IPS DF 6.9 (cell line): ENCODE data around the gene MPEG1.

Experiments used
- DNase-seq: peaks from one replicate; pipeline ENCODE4 v3.0.0-alpha.2; 2013; ENCODE audit warnings: low read depth, low spot score
- H3K27ac ChIP-seq: one replicate; pipeline ENCODE4 v1.5.1; 2013; ENCODE audit warnings: low read length, control low read depth
- H3K27me3 ChIP-seq: 2 replicates; pipeline ENCODE4 v1.6.1; 2013; ENCODE audit warnings: mild to moderate bottlenecking, low read length; ENCODE audit not compliant: control insufficient read depth, insufficient read depth
- H3K36me3 ChIP-seq: 2 replicates; pipeline ENCODE4 v1.6.1; 2013; ENCODE audit warnings: low read length; ENCODE audit not compliant: control insufficient read depth, insufficient read depth
- H3K4me1 ChIP-seq: 2 replicates; pipeline ENCODE4 v1.6.1; 2013; ENCODE audit warnings: low read length; ENCODE audit not compliant: control insufficient read depth, insufficient read depth
- H3K4me3 ChIP-seq: 2 replicates; pipeline ENCODE4 v1.5.1; 2013; ENCODE audit warnings: mild to moderate bottlenecking, low read length
- H3K9me3 ChIP-seq: 2 replicates; pipeline ENCODE4 v1.6.1; 2013; ENCODE audit warnings: low read length, inconsistent platforms; ENCODE audit not compliant: control insufficient read depth, insufficient read depth
- WGBS: extraction: QIAGEN DNeasy Blood & Tissue Kit; methylation state at CpG from one replicate; pipeline ENCODE4 v1.1.7; 2013; ENCODE audit warnings: mixed read lengths, missing lambda C conversion rate; ENCODE audit not compliant: insufficient read length, insufficient coverage; 5-methylcytosine and 5-hydroxymethylcytosine counted together

The MPEG1 gene

GRCh38 chr11:59212744-59213631 is at the start of gene MPEG1:
MPEG1 (minus strand) TSS chr11:59212927; CDS start chr11:59212865, 62 bp downstream.
- WGBS, result no CpG with 5 or more reads among the region's 10 CpGs
- DNase-seq, result no peak

DNA sequence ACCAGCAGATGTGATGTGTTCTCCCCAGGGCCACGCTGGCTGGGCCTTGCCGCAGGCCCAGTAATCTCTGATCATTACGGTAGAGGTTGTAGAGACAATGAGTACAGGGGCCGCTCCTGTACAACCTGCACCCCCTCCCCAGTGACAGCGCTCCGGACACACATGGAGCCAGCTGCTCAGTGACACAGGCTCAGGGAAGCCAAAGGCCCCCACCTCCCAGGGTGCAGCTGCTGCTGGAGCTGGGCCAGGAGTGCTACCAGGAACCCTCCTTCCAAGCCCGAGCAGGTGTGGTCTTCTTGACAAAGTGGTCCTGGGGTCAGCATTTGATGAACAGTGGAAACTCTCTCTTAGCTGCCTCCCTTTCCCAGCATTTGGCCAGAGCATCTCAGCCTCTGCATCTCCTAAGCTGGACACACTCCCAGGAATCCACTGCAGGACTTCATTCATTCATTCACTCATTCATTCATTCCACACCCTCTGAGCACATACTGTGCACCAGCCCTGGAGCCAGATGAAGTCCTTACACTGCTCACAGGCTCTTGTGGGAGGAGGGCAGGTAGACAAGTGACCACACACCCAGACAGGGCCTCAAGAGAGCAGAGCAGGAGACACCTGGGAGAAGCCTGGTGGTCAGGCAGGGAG is 49.6 kb upstream of the MPEG1 start:
- no peak for DNase-seq
- no CpG with 5 or more reads among the region's 7 CpGs for WGBS
- H3K27ac ChIP-seq, result no peak overlapping the region

More at GRCh38 chr11:59212744-59213631, at the start of gene MPEG1:
- Histone ChIP-seq H3K4me1 (no peaks in the 10 kb centered on the region), H3K4me3 (no peak within 1 kb of the TSS), H3K27ac (no peak within 1 kb of the TSS), H3K27me3 (no peaks in the 10 kb centered on the region), H3K36me3 (no peaks in the 10 kb centered on the region), H3K9me3 (no peaks in the 10 kb centered on the region)

GRCh38 chr11:59261150-59261549 is 48.4 kb upstream of the MPEG1 start:
- no peak overlapping the region for H3K4me3 ChIP-seq
- DNase-seq, result no peak
- H3K36me3 ChIP-seq, result no peaks in the 10 kb centered on the region
- H3K27me3 ChIP-seq, result no peaks in the 10 kb centered on the region
- no peak overlapping the region for H3K27ac ChIP-seq
- WGBS, result no CpG with 5 or more reads among the region's 2 CpGs
- no peaks in the 10 kb centered on the region for H3K9me3 ChIP-seq
- H3K4me1 ChIP-seq, result no peaks in the 10 kb centered on the region

More for the DNA sequence above, 49.6 kb upstream of the MPEG1 start:
- no peak overlapping the region for H3K4me3 ChIP-seq
- H3K36me3 ChIP-seq, result no peaks in the 10 kb centered on the region
- H3K9me3 ChIP-seq, result no peaks in the 10 kb centered on the region
- no peaks in the 10 kb centered on the region for H3K27me3 ChIP-seq
- no peaks in the 10 kb centered on the region for H3K4me1 ChIP-seq

DNA sequence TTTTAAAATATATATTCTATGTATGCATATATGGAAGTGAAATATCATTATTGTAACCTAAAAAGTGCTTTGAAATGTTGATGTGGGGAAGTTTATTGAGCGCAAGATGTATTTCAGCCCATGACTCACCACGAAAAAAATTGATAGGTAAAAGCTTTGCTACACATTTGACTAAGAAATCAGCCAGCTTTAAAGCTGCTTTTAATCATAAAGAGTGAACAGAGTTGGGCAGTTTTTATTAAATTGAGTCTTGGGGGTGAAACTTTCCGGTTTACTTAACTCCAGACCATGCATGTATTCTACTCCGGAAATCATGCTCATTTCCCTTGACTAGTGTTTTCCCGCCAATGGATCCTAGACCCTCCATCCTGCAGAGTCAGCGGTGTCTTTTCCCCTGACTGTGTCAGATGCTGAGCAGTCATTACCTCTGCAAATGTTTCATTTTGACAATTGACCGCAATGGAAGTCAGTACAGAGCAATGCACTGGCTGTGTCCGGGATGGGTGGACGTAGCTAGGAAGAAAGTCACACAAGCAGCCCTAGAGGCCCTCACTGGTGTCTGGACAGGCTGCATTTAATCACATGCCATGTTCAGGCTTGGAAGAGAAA is 47.2 kb upstream of the MPEG1 start:
- H3K4me1 ChIP-seq, result peaks cover 2% of the 10 kb centered on the region; the same call in 1 of the 2 replicates
- no peaks in the 10 kb centered on the region for H3K27me3 ChIP-seq
- no CpG with 5 or more reads among the region's 9 CpGs for WGBS
- DNase-seq, result no peak
- no peak overlapping the region for H3K4me3 ChIP-seq
- no peaks in the 10 kb centered on the region for H3K9me3 ChIP-seq
- no peak overlapping the region for H3K27ac ChIP-seq
- H3K36me3 ChIP-seq, result no peaks in the 10 kb centered on the region

DNA sequence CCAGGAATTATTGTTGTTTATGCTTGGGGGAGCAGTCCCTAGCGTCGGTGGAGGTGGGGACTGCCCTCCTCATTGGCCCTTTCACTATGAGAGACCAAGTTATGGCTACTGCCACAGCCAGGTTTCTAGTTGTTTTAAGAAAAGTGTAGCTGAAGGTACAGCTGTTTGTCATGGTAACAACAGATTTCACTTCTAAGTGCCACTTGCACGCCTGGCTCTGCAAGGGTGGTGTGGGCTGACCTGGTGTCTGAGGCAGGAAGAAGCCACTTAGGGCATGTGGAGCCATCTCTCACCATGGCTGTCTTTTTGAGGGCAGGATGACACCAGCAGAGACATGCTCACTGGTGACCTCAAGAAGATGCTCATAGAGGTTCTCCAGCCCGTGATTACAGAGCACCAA is 46.3 kb upstream of the MPEG1 start:
- WGBS, result no CpG with 5 or more reads among the region's 4 CpGs

DNA sequence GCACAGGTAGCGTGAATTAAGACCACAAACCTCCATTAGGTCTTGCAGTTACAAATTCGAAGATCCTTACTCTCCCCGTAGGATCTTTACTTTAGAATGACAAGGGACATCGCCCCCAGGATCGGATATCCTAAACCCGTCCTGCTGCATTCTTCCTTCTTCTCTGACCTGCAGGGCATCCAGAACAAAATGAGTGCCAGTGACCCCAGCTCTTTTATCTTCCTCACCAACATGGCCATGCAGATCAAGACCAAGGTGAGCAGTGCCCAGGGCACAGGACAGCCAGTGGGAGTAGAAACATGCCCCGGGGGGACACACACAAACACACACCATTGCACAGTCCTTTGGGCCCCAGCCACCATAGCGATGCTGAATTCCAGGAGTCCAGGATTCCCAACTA is 42.6 kb upstream of the MPEG1 start:
- no peak overlapping the region for H3K27ac ChIP-seq
- peaks cover 2% of the 10 kb centered on the region; the same call in 1 of the 2 replicates for H3K4me1 ChIP-seq
- no peaks in the 10 kb centered on the region for H3K36me3 ChIP-seq
- no peak overlapping the region for H3K4me3 ChIP-seq
- H3K27me3 ChIP-seq, result no peaks in the 10 kb centered on the region
- no CpG with 5 or more reads among the region's 8 CpGs for WGBS
- no peaks in the 10 kb centered on the region for H3K9me3 ChIP-seq
- peak; percentile 2 for DNase-seq

More for the DNA sequence above, 46.3 kb upstream of the MPEG1 start:
- Histone ChIP-seq H3K27ac (no peak overlapping the region), H3K9me3 (no peaks in the 10 kb centered on the region), H3K4me1 (peaks cover 2% of the 10 kb centered on the region; the same call in 1 of the 2 replicates), H3K27me3 (no peaks in the 10 kb centered on the region), H3K36me3 (no peaks in the 10 kb centered on the region), H3K4me3 (no peak overlapping the region)
- DNase-seq, result no peak

DNA sequence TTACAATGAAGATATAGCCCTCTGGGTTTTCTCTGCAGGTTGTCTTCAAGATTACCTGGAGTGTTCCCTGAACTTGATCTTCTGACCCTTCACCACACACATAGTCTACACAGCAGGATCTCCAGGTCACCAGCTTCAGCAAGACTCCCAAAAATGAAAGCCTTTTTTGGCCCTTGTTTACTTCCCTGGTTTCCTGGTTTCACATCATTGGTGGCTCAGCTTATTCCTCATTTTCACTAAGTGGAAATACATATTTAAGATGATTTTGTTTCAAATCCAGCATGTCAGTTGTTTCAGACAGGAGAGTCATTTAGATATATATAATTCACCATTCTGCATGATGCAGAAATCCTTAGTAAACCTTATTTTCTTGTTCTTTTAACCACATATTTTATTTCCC is 41.6 kb upstream of the MPEG1 start:
- H3K27ac ChIP-seq, result no peak overlapping the region
- H3K27me3 ChIP-seq, result no peaks in the 10 kb centered on the region
- peaks cover 2% of the 10 kb centered on the region; the same call in 1 of the 2 replicates for H3K4me1 ChIP-seq
- H3K9me3 ChIP-seq, result no peaks in the 10 kb centered on the region
- H3K36me3 ChIP-seq, result no peaks in the 10 kb centered on the region
- H3K4me3 ChIP-seq, result no peak overlapping the region
- DNase-seq, result no peak

DNA sequence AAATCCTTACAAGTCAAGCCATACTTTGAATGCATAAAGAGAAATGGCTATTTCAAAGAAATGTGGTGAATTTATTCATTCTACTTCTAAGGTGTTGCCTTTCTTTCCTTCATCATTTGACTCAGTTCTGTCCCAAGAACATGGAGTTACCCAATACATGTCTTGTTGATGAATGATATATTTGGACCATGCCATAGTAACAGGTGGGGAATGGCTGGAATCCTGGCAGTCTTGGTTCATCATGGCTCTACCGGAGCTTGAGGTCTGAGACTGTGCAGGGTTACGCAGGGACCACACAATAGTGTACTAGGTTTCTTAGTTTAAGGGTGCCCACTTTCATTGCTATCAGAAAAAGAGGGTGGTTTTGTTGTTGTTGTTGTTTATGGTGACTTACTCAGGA is 40.3 kb upstream of the MPEG1 start:
- no peak overlapping the region for H3K27ac ChIP-seq
- WGBS, result no CpG with 5 or more reads among the region's 2 CpGs

GRCh38 chr11:59249535-59249934 is 36.8 kb upstream of the MPEG1 start:
- no CpG with 5 or more reads among the region's 7 CpGs for WGBS
- DNase-seq, result no peak
- no peaks in the 10 kb centered on the region for H3K4me1 ChIP-seq

More for the DNA sequence above, 40.3 kb upstream of the MPEG1 start:
- Histone ChIP-seq H3K27me3 (no peaks in the 10 kb centered on the region), H3K9me3 (no peaks in the 10 kb centered on the region), H3K4me1 (peaks cover 2% of the 10 kb centered on the region; the same call in 1 of the 2 replicates), H3K4me3 (no peak overlapping the region), H3K36me3 (no peaks in the 10 kb centered on the region)
- DNase-seq, result no peak

DNA sequence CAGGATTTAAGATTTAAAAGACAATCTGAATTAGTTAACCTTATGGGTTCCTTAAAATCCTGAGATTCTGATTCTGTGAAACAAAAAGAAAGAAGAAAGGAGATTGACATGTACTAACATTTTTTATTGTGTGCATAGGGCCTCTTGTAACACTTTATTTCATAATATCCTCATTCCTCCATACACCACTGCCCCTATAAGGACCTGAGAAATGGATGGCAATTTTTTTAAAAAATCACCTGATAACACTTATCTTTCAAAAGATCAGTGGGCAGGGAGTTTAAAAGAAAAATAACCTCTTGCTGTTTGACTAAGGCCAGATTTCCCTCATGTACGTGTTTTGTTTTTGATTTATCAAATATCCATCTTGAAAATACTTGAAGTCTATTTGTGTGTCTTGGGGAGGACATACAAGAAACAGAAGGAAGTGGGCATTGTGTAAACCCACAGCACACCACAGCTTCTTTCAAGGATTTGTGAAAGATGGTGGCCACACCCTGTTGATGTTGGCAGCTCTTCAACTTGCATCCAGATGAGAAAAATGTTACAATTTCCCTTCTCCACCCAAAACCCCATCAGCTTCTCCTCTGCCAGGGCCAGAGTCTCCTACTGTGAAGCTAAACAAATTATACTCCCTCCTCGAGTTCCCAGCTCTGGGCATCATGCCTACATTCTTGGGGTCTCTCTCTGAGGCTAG is 35.0 kb upstream of the MPEG1 start:
- no peak for DNase-seq
- Histone ChIP-seq H3K36me3 (no peaks in the 10 kb centered on the region), H3K4me3 (no peak overlapping the region), H3K27ac (no peak overlapping the region), H3K9me3 (no peaks in the 10 kb centered on the region), H3K27me3 (no peaks in the 10 kb centered on the region), H3K4me1 (no peaks in the 10 kb centered on the region)
- no CpG with 5 or more reads among the region's 2 CpGs for WGBS

More at GRCh38 chr11:59249535-59249934, 36.8 kb upstream of the MPEG1 start:
- no peak overlapping the region for H3K27ac ChIP-seq
- no peaks in the 10 kb centered on the region for H3K9me3 ChIP-seq
- H3K4me3 ChIP-seq, result no peak overlapping the region
- no peaks in the 10 kb centered on the region for H3K27me3 ChIP-seq
- no peaks in the 10 kb centered on the region for H3K36me3 ChIP-seq
